NB4 (cell line): ENCODE results near the gene FCHSD1.

Experiments
- DNase-seq: peaks from one replicate; pipeline ENCODE4 v3.0.0; 2010; ENCODE audit warnings: low read depth
- H3K4me3 ChIP-seq: one replicate; pipeline ENCODE4 v1.5.1; 2011; ENCODE audit warnings: mild to moderate bottlenecking, low read depth, low read length, moderate library complexity
- CTCF ChIP-seq: IDR thresholded peaks from one replicate; pipeline ENCODE4 v1.5.1; 2012; ENCODE audit warnings: low read depth, low read length
- MAX ChIP-seq: IDR thresholded peaks from 2 replicates; pipeline ENCODE4 v1.6.1; 2011; ENCODE audit warnings: low read depth, low read length
- MYC ChIP-seq: IDR thresholded peaks from 2 replicates; pipeline ENCODE4 v1.6.1; 2011; ENCODE audit warnings: low read depth, low read length
- POLR2A ChIP-seq: IDR thresholded peaks from 2 replicates; pipeline ENCODE4 v1.6.1; 2011; ENCODE audit warnings: mild to moderate bottlenecking; ENCODE audit not compliant: insufficient read length; ENCODE audit errors: extremely low read depth

FCHSD1 gene

GRCh38 chr5:141597394-141597793 is 53.8 kb downstream of the FCHSD1 start:
- DNase-seq: no peak
- no peak overlapping the region for H3K4me3 ChIP-seq
- TF ChIP-seq POLR2A: no peak
- TF ChIP-seq MYC: no peak
- TF ChIP-seq MAX: no peak
- TF ChIP-seq CTCF: no peak

- no peak overlapping the region for H3K4me3 ChIP-seq
- no peak for DNase-seq
- TF ChIP-seq MAX (no peak), MYC (no peak), POLR2A (no peak), CTCF (no peak)
Measured at GRCh38 chr5:141596867-141597266, 54.4 kb downstream of the FCHSD1 start.

GRCh38 chr5:141590127-141590526 is 61.1 kb downstream of the FCHSD1 start:
- TF ChIP-seq MYC: no peak
- no peak for TF ChIP-seq POLR2A
- no peak for TF ChIP-seq MAX
- TF ChIP-seq CTCF: no peak
- no peak for DNase-seq
- no peak overlapping the region for H3K4me3 ChIP-seq
